ENCODE measurements around the gene IGSF8. TPM values are rescaled to one million over a fixed set of nuclear protein-coding genes. Genes with fewer than 3 reads are reported as not detected.

The IGSF8 gene
- total RNA-seq, 2 donors from 2014 or later: 34.5 to 35.9 TPM

GRCh38 chr1:160075836-160076235, 22.6 kb downstream of the IGSF8 start:
- Histone ChIP-seq H3K9ac (ENCODE audit: extremely low read depth, low read length, poor library complexity, severe bottlenecking) (no peak overlapping the region), H3K4me1 (ENCODE audit: control insufficient read depth, insufficient read depth, low read length) (peaks cover 6% of the 10 kb centered on the region), H3K4me3 (ENCODE audit: low read length) (no peak overlapping the region), H3K9me3 (ENCODE audit: control insufficient read depth, low read length) (no peaks in the 10 kb centered on the region), H3K27me3 (ENCODE audit: control insufficient read depth, insufficient read depth, low read length, poor library complexity, severe bottlenecking) (peaks cover 52% of the 10 kb centered on the region), H3K27ac (ENCODE audit: low read depth, low read length) (no peak overlapping the region), H3K36me3 (ENCODE audit: control insufficient read depth, insufficient read depth, low read length) (no peaks in the 10 kb centered on the region)
- peaks cover 79% of the 10 kb centered on the region for H3K27me3 Mint-ChIP-seq (ENCODE audit: insufficient read depth)
- no peaks in the 10 kb centered on the region for H3K4me1 Mint-ChIP-seq
- H3K27ac Mint-ChIP-seq: no peak overlapping the region
- no peak overlapping the region for H3K4me3 Mint-ChIP-seq
- TF ChIP-seq CTCF (conservative IDR thresholded peaks at IDR 0.05): no peak
- 50 to 68% methylated on average over 1 to 2 of the region's 2 CpGs for WGBS, 2 experiments (ENCODE audit: insufficient coverage in 1 of 2, insufficient read length in 1 of 2)
- no peaks in the 10 kb centered on the region for H3K9me3 Mint-ChIP-seq
- H3K36me3 Mint-ChIP-seq (ENCODE audit: low read depth): no peaks in the 10 kb centered on the region
- no peak for DNase-seq

- no peak overlapping the region for H3K4me3 ChIP-seq (ENCODE audit: low read length)
- Mint-ChIP-seq H3K4me3 (no peak overlapping the region), H3K9me3 (no peaks in the 10 kb centered on the region), H3K27ac (no peak overlapping the region), H3K36me3 (ENCODE audit: low read depth) (no peaks in the 10 kb centered on the region), H3K4me1 (peaks cover 4% of the 10 kb centered on the region), H3K27me3 (ENCODE audit: insufficient read depth) (peaks cover 76% of the 10 kb centered on the region)
- no peak overlapping the region for H3K9ac ChIP-seq (ENCODE audit: extremely low read depth, low read length, poor library complexity, severe bottlenecking)
- no peaks in the 10 kb centered on the region for H3K36me3 ChIP-seq (ENCODE audit: control insufficient read depth, insufficient read depth, low read length)
- TF ChIP-seq CTCF (conservative IDR thresholded peaks at IDR 0.05): no peak
- no peak overlapping the region for H3K27ac ChIP-seq (ENCODE audit: low read depth, low read length)
- H3K4me1 ChIP-seq (ENCODE audit: control insufficient read depth, insufficient read depth, low read length): peaks cover 8% of the 10 kb centered on the region
- no peak for DNase-seq
- 77 to 79% methylated on average over 4 of the region's 4 CpGs for WGBS, 2 experiments (ENCODE audit: insufficient coverage in 1 of 2, insufficient read length in 1 of 2)
- no peaks in the 10 kb centered on the region for H3K9me3 ChIP-seq (ENCODE audit: control insufficient read depth, low read length)
- H3K27me3 ChIP-seq (ENCODE audit: control insufficient read depth, insufficient read depth, low read length, poor library complexity, severe bottlenecking): peaks cover 43% of the 10 kb centered on the region
These were observed 23.6 kb downstream of the IGSF8 start for GRCh38 chr1:160074865-160075264.

GRCh38 chr1:160071289-160071688, 27.1 kb downstream of the IGSF8 start:
- Histone ChIP-seq H3K4me3 (ENCODE audit: low read length) (peak overlapping the region; percentile 79), H3K27ac (ENCODE audit: low read depth, low read length) (no peak overlapping the region), H3K9ac (ENCODE audit: extremely low read depth, low read length, poor library complexity, severe bottlenecking) (no peak overlapping the region), H3K36me3 (ENCODE audit: control insufficient read depth, insufficient read depth, low read length) (no peaks in the 10 kb centered on the region), H3K9me3 (ENCODE audit: control insufficient read depth, low read length) (no peaks in the 10 kb centered on the region), H3K4me1 (ENCODE audit: control insufficient read depth, insufficient read depth, low read length) (peaks cover 12% of the 10 kb centered on the region), H3K27me3 (ENCODE audit: control insufficient read depth, insufficient read depth, low read length, poor library complexity, severe bottlenecking) (peaks cover 50% of the 10 kb centered on the region)
- TF ChIP-seq CTCF (conservative IDR thresholded peaks at IDR 0.05): no peak
- DNase-seq: no peak
- Mint-ChIP-seq H3K27me3 (ENCODE audit: insufficient read depth) (peaks cover 75% of the 10 kb centered on the region), H3K4me1 (peaks cover 20% of the 10 kb centered on the region), H3K4me3 (no peak overlapping the region), H3K27ac (no peak overlapping the region), H3K36me3 (ENCODE audit: low read depth) (no peaks in the 10 kb centered on the region), H3K9me3 (no peaks in the 10 kb centered on the region)
- 93% methylated on average over 5 of the region's 5 CpGs for WGBS, 2 experiments (ENCODE audit: insufficient coverage in 1 of 2, insufficient read length in 1 of 2)

Data from endodermal cell (in vitro differentiated cells).